HG03442 (cell line): ENCODE results near the gene TMEM50B.
"Not testable (repeated sequence)": the region's sequence is repeated elsewhere in the genome, so short reads cannot be mapped to it uniquely, and the experiment has no call there.

Experiments
- ATAC-seq: cut with Tn5 transposase; IDR thresholded peaks from one replicate; pipeline ENCODE4 v1.9.1; 2021; ENCODE audit warnings: mild to moderate bottlenecking, moderate library complexity; ENCODE audit not compliant: unreplicated experiment

The TMEM50B gene

GRCh38 chr21:33479679-33480480 lies at the start of gene TMEM50B:
Gene TMEM50B (minus strand): TSS chr21:33479974. CDS start chr21:33468885, 11,089 bp downstream.
- ATAC-seq, result peak; percentile 88

GRCh38 chr21:33522953-33523349 lies 43.2 kb upstream of the TMEM50B start:
- no peak for ATAC-seq

- ATAC-seq, result no peak
These were observed 42.7 kb upstream of the TMEM50B start for GRCh38 chr21:33522297-33522952.

GRCh38 chr21:33518899-33519298 lies 39.1 kb upstream of the TMEM50B start:
- ATAC-seq, result no peak

GRCh38 chr21:33514229-33514628 lies 34.5 kb upstream of the TMEM50B start:
- ATAC-seq, result no peak

GRCh38 chr21:33512481-33512880 lies 32.7 kb upstream of the TMEM50B start:
- no peak for ATAC-seq

GRCh38 chr21:33511639-33512038 lies 31.9 kb upstream of the TMEM50B start:
- ATAC-seq, result no peak

- no peak for ATAC-seq
These were observed 31.1 kb upstream of the TMEM50B start for GRCh38 chr21:33510826-33511225.

- not testable (repeated sequence) for ATAC-seq
These were observed 27.2 kb upstream of the TMEM50B start for GRCh38 chr21:33507003-33507402.

- no peak for ATAC-seq
These were observed 26.1 kb upstream of the TMEM50B start for GRCh38 chr21:33505833-33506232.

- ATAC-seq, result no peak
These were observed 16.6 kb upstream of the TMEM50B start for GRCh38 chr21:33496345-33496744.

GRCh38 chr21:33495743-33496142 lies 16.0 kb upstream of the TMEM50B start:
- no peak for ATAC-seq

- no peak for ATAC-seq
These were observed 14.0 kb upstream of the TMEM50B start for GRCh38 chr21:33493756-33494155.

- ATAC-seq, result no peak
These were observed 12.8 kb upstream of the TMEM50B start for GRCh38 chr21:33492571-33492970.

- peak; percentile 94 for ATAC-seq
These were observed 11.8 kb upstream of the TMEM50B start, which contains the start of gene DNAJC28 for GRCh38 chr21:33491373-33492102. Gene DNAJC28 (minus strand): TSS chr21:33491716. CDS start chr21:33489393, 2,323 bp downstream.

GRCh38 chr21:33490991-33491372 lies 11.2 kb upstream of the TMEM50B start:
- no peak for ATAC-seq

GRCh38 chr21:33488936-33489335 lies 9.2 kb upstream of the TMEM50B start:
- ATAC-seq, result no peak

- ATAC-seq, result no peak
These were observed 8.2 kb upstream of the TMEM50B start for GRCh38 chr21:33487996-33488395.

GRCh38 chr21:33481314-33481943 lies 1.7 kb upstream of the TMEM50B start:
- no peak for ATAC-seq

GRCh38 chr21:33480481-33481103 lies 818 bp upstream of the TMEM50B start:
- ATAC-seq, result no peak
